AG10803 (cell line): ENCODE measurements around the gene MLST8.
"Not testable (repeated sequence)": the region's sequence is repeated elsewhere in the genome, so short reads cannot be mapped to it uniquely, and the experiment has no call there.

Experiments
- DNase-seq: peaks from one replicate; pipeline ENCODE4 v3.0.0; 2010; ENCODE audit warnings: low read depth
- H3K4me3 ChIP-seq: 2 replicates; pipeline ENCODE4 v1.5.1; 2011; ENCODE audit warnings: mild to moderate bottlenecking, low read length, control low read depth
- CTCF ChIP-seq: conservative IDR thresholded peaks from 2 replicates; pipeline ENCODE4 v1.5.1; 2011; ENCODE audit warnings: mild to moderate bottlenecking, low read length, control low read depth, inconsistent platforms

MLST8 gene

GRCh38 chr16:2196981-2197511 is 8.2 kb upstream of the MLST8 start:
- H3K4me3 ChIP-seq, result no peak overlapping the region
- no peak for TF ChIP-seq CTCF
- no peak for DNase-seq

- DNase-seq, result no peak
Observed at GRCh38 chr16:2197765-2198164, 7.5 kb upstream of the MLST8 start.

GRCh38 chr16:2198283-2198682 is 7.0 kb upstream of the MLST8 start:
- TF ChIP-seq CTCF, result no peak
- H3K4me3 ChIP-seq, result no peak overlapping the region
- no peak for DNase-seq

More at GRCh38 chr16:2197765-2198164, 7.5 kb upstream of the MLST8 start:
- TF ChIP-seq CTCF, result no peak
- no peak overlapping the region for H3K4me3 ChIP-seq

- DNase-seq, result no peak
- TF ChIP-seq CTCF, result no peak
- H3K4me3 ChIP-seq, result no peak overlapping the region
Observed at GRCh38 chr16:2199095-2199494, 6.2 kb upstream of the MLST8 start.

GRCh38 chr16:2199621-2200139 is 5.6 kb upstream of the MLST8 start:
- no peak overlapping the region for H3K4me3 ChIP-seq

GRCh38 chr16:2200313-2200712 is 4.9 kb upstream of the MLST8 start:
- no peak for TF ChIP-seq CTCF
- H3K4me3 ChIP-seq, result no peak overlapping the region
- no peak for DNase-seq

More at GRCh38 chr16:2199621-2200139, 5.6 kb upstream of the MLST8 start:
- TF ChIP-seq CTCF, result no peak
- DNase-seq, result no peak

GRCh38 chr16:2203119-2203688 is 2.0 kb upstream of the MLST8 start:
- H3K4me3 ChIP-seq, DNase-seq: not testable (repeated sequence)
